ENCODE measurements around the gene GANAB. TPM values are rescaled to one million over a fixed set of nuclear protein-coding genes. Genes with fewer than 3 reads are reported as not detected.

GANAB gene
- total and polyA plus RNA-seq, 2 of the 13 experiments (the other 11 are each of a cell fraction or from before 2014, with no cell fraction given), result 99.5 to 234 TPM

GRCh38 chr11:62621567-62622470 is 24.6 kb downstream of the GANAB start, which contains the start of gene B3GAT3 (continued):
- TF ChIP-seq NR2C2 (CRISPR knock-in tag; IDR thresholded peaks at IDR 0.05; ENCODE audit: borderline replicate concordance), result peak; percentile 56; the same call in 1 of the 2 replicates
- TF ChIP-seq HIC2 (CRISPR knock-in tag; IDR thresholded peaks at IDR 0.05; ENCODE audit: low read depth), result peak; percentile 55
- TF ChIP-seq ERF (CRISPR knock-in tag; IDR thresholded peaks at IDR 0.05), result peak; percentile 98
- peak; percentile 59; the same call in 1 of the 2 replicates for TF ChIP-seq GATA4 (IDR thresholded peaks at IDR 0.05; ENCODE audit: borderline replicate concordance, low read depth)
- TF ChIP-seq ZNF121 (CRISPR knock-in tag; IDR thresholded peaks at IDR 0.05), result no peak
- TF ChIP-seq ZNF431 (CRISPR knock-in tag; IDR thresholded peaks at IDR 0.05; ENCODE audit: borderline replicate concordance, low read depth), result peak; percentile 76; the same call in 1 of the 2 replicates
- TF ChIP-seq TOE1 (CRISPR knock-in tag; IDR thresholded peaks at IDR 0.05), result 0 out of 2 replicates have a peak, but pooled peaks have one; percentile 40
- peak; percentile 93 for TF ChIP-seq ZNF574 (CRISPR knock-in tag; IDR thresholded peaks at IDR 0.05)
- no peak; the same call in 1 of the 2 replicates for TF ChIP-seq MYNN (CRISPR knock-in tag; IDR thresholded peaks at IDR 0.05; ENCODE audit: low read depth)
- TF ChIP-seq ZNF75D (CRISPR knock-in tag; IDR thresholded peaks at IDR 0.05; ENCODE audit: borderline replicate concordance), result no peak
- TF ChIP-seq MIER2 (CRISPR knock-in tag; IDR thresholded peaks at IDR 0.05), result no peak; the same call in 1 of the 2 replicates
- TF ChIP-seq REST (IDR thresholded peaks at IDR 0.05; ENCODE audit: borderline replicate concordance in 1 of 2, low read depth in 1 of 2, low read length in 2 of 2), result no peak
- TF ChIP-seq ZNF672 (CRISPR knock-in tag; IDR thresholded peaks at IDR 0.05), result no peak
- no peak for TF ChIP-seq ZNF343 (CRISPR knock-in tag; IDR thresholded peaks at IDR 0.05)
- TF ChIP-seq ZNF329 (CRISPR knock-in tag; IDR thresholded peaks at IDR 0.05; ENCODE audit: low read depth), result 0 out of 2 replicates have a peak, but pooled peaks have one; percentile 50
- peak; percentile 54 for TF ChIP-seq XRCC5 (optimal IDR thresholded peaks at IDR 0.05; ENCODE audit: low read length)
- TF ChIP-seq RXRA (CRISPR knock-in tag; IDR thresholded peaks at IDR 0.05), result peak; percentile 81
- TF ChIP-seq TBX3 (IDR thresholded peaks at IDR 0.05; ENCODE audit: borderline replicate concordance), result peak; percentile 13; the same call in 1 of the 2 replicates
